Heart left ventricle (tissue), 13 donors: ENCODE results near the gene AKAP5.

Experiments used
- POLR2A ChIP-seq, 2 donors: fragments of 450-650 bp; IDR thresholded peaks; one replicate each; pipeline ENCODE4 v1.6.1; 2017; ENCODE audit warnings: antibody characterized with exemption in 2 of 2, mild to moderate bottlenecking in 2 of 2, moderate library complexity in 2 of 2
- TF ChIP-seq, protein P1 (sequence below), 12 donors: fragments of 200-600 bp; sonication (generic) in 4 of 12; IDR thresholded peaks; one replicate each; pipeline versions ENCODE4 v1.5.0 to v1.8.0; 2018 to 2022; ENCODE audit warnings: antibody characterized with exemption in 12 of 12, mild to moderate bottlenecking in 5 of 12
- donor health status: ischemic (EF 13 %, LVEDD 7.1; RV severe dilation, severe dysfunction).
- donor health status: DM: no; HTN: yes; CAD: no.
- donor health status: DM: no; HTN: no; CAD: no.
- donor health status: ischemic (EF 25% LVEDD 6.9; RV normal size, moderate dysfunction).
- donor health status: ischemic (EF 25% LVEDD 5.7; RV mildly dilated, moderate dysfunction).
- donor health status: ischemic (EF 35%, LVEDD 5.7; RV mildly dilated, moderate dysfunction).
- donor health status: nonischemic (EF 11% LVEDD 7.7; RV severe dilation, severe dysfunction).
- donor health status: DM: yes; HTN: yes; CAD: no.
- donor health status: PGD.
- donor health status: ischemic (EF 29% LVEDD 5.4; RV normal size, mild dysfunction).
- donor health status: nonischemic (EF 23%, LVEDD 6.1; RV moderate dilation, normal function).

DNA sequence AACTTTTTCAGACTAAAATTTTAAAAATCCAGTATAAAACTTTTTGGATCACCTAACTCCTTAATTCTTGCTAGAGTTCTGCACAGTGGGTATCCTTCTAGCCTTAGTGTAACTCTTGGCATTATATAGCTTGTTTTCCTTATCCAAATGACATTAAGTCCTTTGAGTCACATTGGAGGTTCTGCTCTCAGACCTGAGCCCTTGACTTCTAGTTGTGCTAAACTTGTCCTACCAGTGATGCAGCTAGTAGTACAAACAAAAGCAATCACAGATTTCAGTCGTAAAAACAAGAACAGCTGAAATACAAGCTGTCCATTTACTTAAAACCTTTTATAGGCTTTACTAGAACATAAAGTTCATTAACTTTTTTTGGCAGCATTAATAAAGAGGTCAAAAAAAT is 49.8 kb downstream of the AKAP5 start:
- TF ChIP-seq, protein P1, sequence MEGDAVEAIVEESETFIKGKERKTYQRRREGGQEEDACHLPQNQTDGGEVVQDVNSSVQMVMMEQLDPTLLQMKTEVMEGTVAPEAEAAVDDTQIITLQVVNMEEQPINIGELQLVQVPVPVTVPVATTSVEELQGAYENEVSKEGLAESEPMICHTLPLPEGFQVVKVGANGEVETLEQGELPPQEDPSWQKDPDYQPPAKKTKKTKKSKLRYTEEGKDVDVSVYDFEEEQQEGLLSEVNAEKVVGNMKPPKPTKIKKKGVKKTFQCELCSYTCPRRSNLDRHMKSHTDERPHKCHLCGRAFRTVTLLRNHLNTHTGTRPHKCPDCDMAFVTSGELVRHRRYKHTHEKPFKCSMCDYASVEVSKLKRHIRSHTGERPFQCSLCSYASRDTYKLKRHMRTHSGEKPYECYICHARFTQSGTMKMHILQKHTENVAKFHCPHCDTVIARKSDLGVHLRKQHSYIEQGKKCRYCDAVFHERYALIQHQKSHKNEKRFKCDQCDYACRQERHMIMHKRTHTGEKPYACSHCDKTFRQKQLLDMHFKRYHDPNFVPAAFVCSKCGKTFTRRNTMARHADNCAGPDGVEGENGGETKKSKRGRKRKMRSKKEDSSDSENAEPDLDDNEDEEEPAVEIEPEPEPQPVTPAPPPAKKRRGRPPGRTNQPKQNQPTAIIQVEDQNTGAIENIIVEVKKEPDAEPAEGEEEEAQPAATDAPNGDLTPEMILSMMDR (IDR thresholded peaks at IDR 0.05), result no peak
- TF ChIP-seq POLR2A (IDR thresholded peaks at IDR 0.05), result no peak
